HCT116 (cell line): ENCODE data around the gene SLC25A4.

Experiments
- CTCF ChIP-seq, 3 experiments: fragments of 200-600 bp in 1 of 3; sonication (generic) in 1 of 3; IDR thresholded peaks in 2 of 3; conservative IDR thresholded peaks in 1 of 3; 2 replicates each; pipeline ENCODE4 v1.5.1; 2012 to 2017; ENCODE audit warnings: low read depth in 2 of 3, low read length in 2 of 3, antibody characterized with exemption in 1 of 3, borderline replicate concordance in 1 of 3, control low read depth in 1 of 3, mild to moderate bottlenecking in 1 of 3, mixed read lengths in 1 of 3, mixed run types in 1 of 3, moderate library complexity in 1 of 3; ENCODE audit not compliant: insufficient read depth in 1 of 3
- EGR1 ChIP-seq: IDR thresholded peaks from 2 replicates; pipeline ENCODE4 v1.6.1; 2012; ENCODE audit warnings: low read depth
- EZH2 ChIP-seq: fragments of 200-600 bp; sonication (generic); IDR thresholded peaks from 2 replicates; pipeline ENCODE4 v1.6.1; 2017; ENCODE audit warnings: antibody characterized with exemption, mixed run types
- JUND ChIP-seq: IDR thresholded peaks from 2 replicates; pipeline ENCODE4 v1.6.1; 2012
- RAD21 ChIP-seq: IDR thresholded peaks from 2 replicates; pipeline ENCODE4 v1.6.1; 2012; ENCODE audit warnings: low read depth, mild to moderate bottlenecking
- REST ChIP-seq: IDR thresholded peaks from 2 replicates; pipeline ENCODE4 v1.6.1; 2012; ENCODE audit warnings: low read depth
- SP1 ChIP-seq: IDR thresholded peaks from 2 replicates; pipeline ENCODE4 v1.6.1; 2012; ENCODE audit warnings: low read depth
- SRF ChIP-seq: IDR thresholded peaks from 2 replicates; pipeline ENCODE4 v1.6.1; 2012; ENCODE audit warnings: low read depth
- YY1 ChIP-seq: IDR thresholded peaks from 2 replicates; pipeline ENCODE4 v1.6.1; 2011; ENCODE audit warnings: low read length, low read depth, moderate library complexity, mild to moderate bottlenecking; ENCODE audit not compliant: insufficient replicate concordance; ENCODE audit errors: extremely low read depth
- ZFX ChIP-seq: fragments of 450-650 bp; IDR thresholded peaks from 2 replicates; pipeline ENCODE4 v1.6.1; 2017
- ZNF274 ChIP-seq: fragments of 200-500 bp; sonication (Bioruptor generic); IDR thresholded peaks from 2 replicates; pipeline ENCODE4 v1.6.1; 2014; ENCODE audit warnings: mild to moderate bottlenecking, low read depth, low read length, inconsistent platforms

- TF ChIP-seq CTCF (IDR thresholded peaks at IDR 0.05 in 2 of 3, conservative IDR thresholded peaks at IDR 0.05 in 1 of 3; ENCODE audit: borderline replicate concordance in 1 of 3, insufficient read depth in 1 of 3, low read depth in 2 of 3, low read length in 2 of 3) (no peak), REST (no peak), EZH2 (no peak), RAD21 (no peak), EGR1 (no peak), SRF (no peak), ZNF274 (no peak), ZFX (no peak), YY1 (no peak), JUND (no peak), SP1 (no peak)
These were observed 22.6 kb downstream of the SLC25A4 start for GRCh38 chr4:185165605-185166063.
